Measurements from ENCODE around the gene NCF4. TPM values are rescaled to one million over a fixed set of nuclear protein-coding genes. Genes with fewer than 3 reads are reported as not detected.

Gene NCF4
- total RNA-seq, 2 experiments from 2014 or later, result 0.37 to 0.50 TPM

DNA sequence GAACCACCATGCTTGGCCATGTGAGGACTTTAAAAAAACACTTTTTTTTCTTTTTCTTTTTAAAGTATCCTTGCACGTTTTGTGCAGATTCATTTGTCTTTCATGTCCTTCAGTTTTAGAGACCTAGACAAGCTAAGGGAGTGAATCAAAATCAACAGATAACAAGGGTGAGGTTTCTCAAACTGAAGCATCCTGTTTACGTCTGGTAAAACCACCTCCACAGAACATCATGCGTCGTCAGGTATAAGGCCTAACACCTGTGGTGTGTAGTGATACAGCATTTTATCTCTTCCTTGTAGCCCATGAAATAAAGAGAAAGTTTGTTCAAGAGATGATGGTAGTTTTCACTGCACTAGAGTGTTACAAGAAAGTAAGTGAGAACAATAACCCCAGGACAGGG is 26.4 kb downstream of the NCF4 start:
- peaks cover 3% of the 10 kb centered on the region for H3K27me3 Mint-ChIP-seq (ENCODE audit: low read depth)
- H3K36me3 Mint-ChIP-seq (ENCODE audit: low read depth), result peaks cover 2% of the 10 kb centered on the region
- peaks cover 9% of the 10 kb centered on the region for H3K9me3 Mint-ChIP-seq
- H3K4me1 Mint-ChIP-seq (ENCODE audit: low read depth), result peaks cover 15% of the 10 kb centered on the region
- intact Hi-C loops (cut with micrococcal nuclease), result no loop called here
- no peak overlapping the region for H3K27ac Mint-ChIP-seq
- CTCF ChIA-PET, result interaction anchor here (0.6 to 0.8 kb wide), 2 partner anchors 16 to 427 kb away, joined by 3 read pairs; no protein-coding TSS in a partner anchor
- DNase-seq, result no peak
- no peak overlapping the region for H3K4me3 Mint-ChIP-seq

DNA sequence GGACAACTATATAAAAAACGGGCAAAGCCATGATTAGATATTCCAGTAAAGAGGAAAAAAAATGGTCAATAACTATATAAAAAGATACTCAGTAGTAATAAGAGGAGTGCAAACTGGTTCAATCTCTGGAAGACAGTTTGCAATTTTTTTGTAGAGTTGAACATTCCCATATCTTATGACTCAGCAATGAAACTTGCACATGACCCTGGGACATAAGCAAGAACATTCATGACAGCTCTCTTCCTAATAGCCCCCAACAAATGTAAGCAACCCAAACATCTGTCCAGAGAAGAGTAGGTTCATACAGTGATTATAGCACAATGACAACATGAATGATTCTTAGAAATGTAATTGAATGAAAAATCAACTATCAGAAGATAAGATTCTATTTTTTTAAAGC is 30.8 kb downstream of the NCF4 start:
- H3K27me3 Mint-ChIP-seq (ENCODE audit: low read depth), result no peaks in the 10 kb centered on the region
- H3K36me3 Mint-ChIP-seq (ENCODE audit: low read depth), result no peaks in the 10 kb centered on the region
- no peak overlapping the region for H3K27ac Mint-ChIP-seq
- H3K9me3 Mint-ChIP-seq, result peaks cover 4% of the 10 kb centered on the region
- no peaks in the 10 kb centered on the region for H3K4me1 Mint-ChIP-seq (ENCODE audit: low read depth)
- intact Hi-C loops (cut with micrococcal nuclease), result no loop called here
- CTCF ChIA-PET, result interaction anchor here (1.1 to 1.4 kb wide), 3 partner anchors 34 to 86 kb away, joined by 3 to 5 read pairs (median 3); no protein-coding TSS in a partner anchor
- DNase-seq, result no peak
- no peak overlapping the region for H3K4me3 Mint-ChIP-seq

DNA sequence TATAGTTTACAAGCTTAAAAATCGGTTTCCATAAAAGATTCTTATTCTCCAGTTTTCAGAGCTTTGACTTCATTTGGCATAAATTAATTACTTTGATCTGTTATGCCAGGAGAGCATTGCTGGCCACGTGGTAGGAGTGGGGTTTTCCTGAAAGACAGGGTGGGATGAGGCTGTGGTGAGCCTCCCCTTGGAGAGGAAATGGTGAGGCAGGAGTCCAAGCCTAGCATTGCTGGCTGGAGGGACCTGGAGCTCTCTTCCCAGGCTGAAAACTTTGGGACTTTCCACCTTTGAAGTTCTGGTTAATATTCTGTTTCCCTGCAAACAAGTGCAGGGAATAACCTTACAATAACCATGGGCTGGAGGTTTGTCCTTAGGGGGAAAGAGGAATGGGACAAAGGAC is 31.5 kb downstream of the NCF4 start:
- DNase-seq, result no peak
- intact Hi-C loops (cut with micrococcal nuclease), result no loop called here
- Mint-ChIP-seq H3K4me3 (no peak overlapping the region), H3K27ac (no peak overlapping the region), H3K9me3 (peaks cover 4% of the 10 kb centered on the region), H3K4me1 (ENCODE audit: low read depth) (no peaks in the 10 kb centered on the region), H3K27me3 (ENCODE audit: low read depth) (peaks cover 2% of the 10 kb centered on the region), H3K36me3 (ENCODE audit: low read depth) (no peaks in the 10 kb centered on the region)
- CTCF ChIA-PET, result interaction anchor here (1.1 to 1.4 kb wide), 3 partner anchors 35 to 85 kb away, joined by 3 to 5 read pairs (median 3); no protein-coding TSS in a partner anchor

DNA sequence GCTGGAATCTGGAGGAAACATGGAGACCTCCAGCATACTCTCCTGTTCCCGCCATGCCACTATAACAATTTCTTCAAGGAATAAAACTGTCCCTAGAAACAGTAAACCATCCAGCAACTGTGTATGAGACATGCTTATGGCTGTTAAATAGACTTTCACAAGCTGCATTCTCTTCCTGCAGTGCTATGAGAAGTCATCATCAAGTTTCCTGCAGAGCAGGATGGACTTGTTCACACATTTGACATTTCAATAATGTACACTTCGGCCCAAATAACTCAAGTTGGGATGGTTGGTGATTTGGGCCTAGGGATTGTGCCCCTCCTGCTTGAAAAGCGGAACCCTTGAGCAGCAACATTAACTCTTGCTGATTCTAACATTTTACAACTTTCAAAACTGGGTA is 32.5 kb downstream of the NCF4 start:
- no peaks in the 10 kb centered on the region for H3K4me1 Mint-ChIP-seq (ENCODE audit: low read depth)
- intact Hi-C loops (cut with micrococcal nuclease), result no loop called here
- no peak for DNase-seq
- H3K9me3 Mint-ChIP-seq, result peaks cover 4% of the 10 kb centered on the region
- peaks cover 2% of the 10 kb centered on the region for H3K27me3 Mint-ChIP-seq (ENCODE audit: low read depth)
- no peaks in the 10 kb centered on the region for H3K36me3 Mint-ChIP-seq (ENCODE audit: low read depth)
- CTCF ChIA-PET, result no interaction called here
- no peak overlapping the region for H3K4me3 Mint-ChIP-seq
- no peak overlapping the region for H3K27ac Mint-ChIP-seq

DNA sequence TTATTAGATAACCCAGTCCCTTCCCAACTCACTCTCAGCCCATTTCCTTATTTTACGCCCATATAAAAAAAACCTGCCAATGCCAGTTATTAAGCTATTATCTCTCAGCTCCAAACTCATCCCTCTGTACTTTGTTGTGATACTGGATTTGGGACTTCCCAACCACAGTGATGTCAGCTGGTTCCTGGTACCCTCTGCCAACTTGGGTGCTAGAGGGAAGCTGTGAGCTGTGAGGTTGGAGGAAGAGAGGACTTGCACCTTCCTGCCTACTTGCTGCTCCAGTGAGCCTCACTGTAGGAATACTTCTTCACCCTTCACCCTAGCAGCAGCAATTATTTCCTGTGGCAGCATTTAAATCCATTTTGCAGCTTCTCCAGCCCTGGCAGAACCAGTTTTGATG is 33.5 kb downstream of the NCF4 start:
- H3K27ac Mint-ChIP-seq, result no peak overlapping the region
- intact Hi-C loops (cut with micrococcal nuclease), result no loop called here
- no peaks in the 10 kb centered on the region for H3K4me1 Mint-ChIP-seq (ENCODE audit: low read depth)
- H3K36me3 Mint-ChIP-seq (ENCODE audit: low read depth), result no peaks in the 10 kb centered on the region
- H3K4me3 Mint-ChIP-seq, result no peak overlapping the region
- H3K9me3 Mint-ChIP-seq, result peaks cover 4% of the 10 kb centered on the region
- CTCF ChIA-PET, result no interaction called here
- H3K27me3 Mint-ChIP-seq (ENCODE audit: low read depth), result peaks cover 4% of the 10 kb centered on the region
- DNase-seq, result no peak

DNA sequence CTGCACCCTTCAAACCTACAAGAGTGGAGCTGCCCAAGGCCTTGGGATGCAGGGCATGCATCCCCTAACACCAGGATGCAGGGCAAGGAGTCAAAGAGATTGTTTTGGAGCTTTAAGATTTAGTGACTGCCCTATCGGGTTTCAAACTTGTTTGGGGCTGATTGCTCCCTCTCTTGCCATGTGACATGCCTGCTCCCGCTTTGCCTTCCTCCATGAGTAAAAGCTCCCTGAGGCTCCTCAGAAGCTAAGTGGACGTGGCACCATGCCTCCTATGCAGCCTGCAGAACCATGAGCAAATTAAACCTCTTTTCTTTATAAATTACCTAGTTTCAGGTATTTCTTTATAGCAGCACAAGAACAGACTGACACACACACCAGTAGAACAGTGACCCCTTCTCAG is 36.8 kb downstream of the NCF4 start:
- no peak overlapping the region for H3K4me3 Mint-ChIP-seq
- CTCF ChIA-PET, result interaction anchor here (1.4 kb wide), 1 partner anchor 41 kb away, joined by 6 read pairs; no protein-coding TSS in a partner anchor
- H3K27ac Mint-ChIP-seq, result no peak overlapping the region
- no peaks in the 10 kb centered on the region for H3K36me3 Mint-ChIP-seq (ENCODE audit: low read depth)
- H3K27me3 Mint-ChIP-seq (ENCODE audit: low read depth), result peaks cover 21% of the 10 kb centered on the region
- H3K4me1 Mint-ChIP-seq (ENCODE audit: low read depth), result no peaks in the 10 kb centered on the region
- no peak for DNase-seq
- H3K9me3 Mint-ChIP-seq, result peaks cover 4% of the 10 kb centered on the region
- intact Hi-C loops (cut with micrococcal nuclease), result no loop called here

DNA sequence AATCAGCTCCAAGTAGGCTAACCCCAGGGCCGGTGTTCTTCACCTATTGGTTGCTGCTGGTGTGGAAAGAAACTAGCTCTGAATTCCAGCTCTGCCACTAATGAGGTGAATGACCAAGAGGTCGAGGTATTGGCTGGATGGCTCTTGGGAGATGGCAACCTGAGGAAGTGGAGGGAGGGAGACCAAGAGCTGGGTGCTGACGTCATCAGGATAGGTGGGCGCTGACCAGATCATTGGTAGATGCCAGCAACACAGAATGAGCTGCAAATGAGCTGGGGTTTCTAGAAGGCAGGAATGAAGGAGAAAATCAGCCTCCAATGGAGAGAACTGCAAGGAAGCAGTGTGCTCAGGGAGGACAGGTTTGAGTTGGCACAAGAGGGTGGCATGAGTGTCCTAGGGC is 37.9 kb downstream of the NCF4 start:
- no peaks in the 10 kb centered on the region for H3K4me1 Mint-ChIP-seq (ENCODE audit: low read depth)
- peaks cover 26% of the 10 kb centered on the region for H3K27me3 Mint-ChIP-seq (ENCODE audit: low read depth)
- H3K4me3 Mint-ChIP-seq, result no peak overlapping the region
- intact Hi-C loops (cut with micrococcal nuclease), result no loop called here
- no peak overlapping the region for H3K27ac Mint-ChIP-seq
- CTCF ChIA-PET, result no interaction called here
- no peaks in the 10 kb centered on the region for H3K36me3 Mint-ChIP-seq (ENCODE audit: low read depth)
- H3K9me3 Mint-ChIP-seq, result peaks cover 4% of the 10 kb centered on the region
- DNase-seq, result no peak

DNA sequence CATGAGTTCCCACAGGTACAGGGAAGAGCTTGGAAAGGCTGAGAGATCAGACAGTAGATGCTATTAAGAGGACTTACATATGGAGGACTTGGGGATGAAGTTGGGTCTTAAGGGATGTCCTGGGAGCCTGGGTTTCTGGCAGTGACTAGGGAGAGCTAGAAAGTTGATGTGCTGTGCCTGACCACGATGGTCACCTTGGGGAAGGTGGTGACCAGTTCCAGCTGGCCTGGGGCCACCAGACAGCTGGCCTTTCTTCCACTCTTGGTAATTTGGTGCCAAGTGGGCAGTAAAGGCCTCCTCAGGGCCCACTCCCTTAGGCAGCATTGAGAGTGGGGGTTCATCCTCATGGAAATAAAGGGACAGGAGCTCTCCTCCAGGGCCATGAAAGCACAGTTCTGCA is 38.7 kb downstream of the NCF4 start:
- H3K36me3 Mint-ChIP-seq (ENCODE audit: low read depth), result no peaks in the 10 kb centered on the region
- peaks cover 30% of the 10 kb centered on the region for H3K27me3 Mint-ChIP-seq (ENCODE audit: low read depth)
- no peak overlapping the region for H3K27ac Mint-ChIP-seq
- DNase-seq, result no peak
- intact Hi-C loops (cut with micrococcal nuclease), result no loop called here
- peaks cover 4% of the 10 kb centered on the region for H3K9me3 Mint-ChIP-seq
- CTCF ChIA-PET, result no interaction called here
- no peaks in the 10 kb centered on the region for H3K4me1 Mint-ChIP-seq (ENCODE audit: low read depth)
- no peak overlapping the region for H3K4me3 Mint-ChIP-seq

DNA sequence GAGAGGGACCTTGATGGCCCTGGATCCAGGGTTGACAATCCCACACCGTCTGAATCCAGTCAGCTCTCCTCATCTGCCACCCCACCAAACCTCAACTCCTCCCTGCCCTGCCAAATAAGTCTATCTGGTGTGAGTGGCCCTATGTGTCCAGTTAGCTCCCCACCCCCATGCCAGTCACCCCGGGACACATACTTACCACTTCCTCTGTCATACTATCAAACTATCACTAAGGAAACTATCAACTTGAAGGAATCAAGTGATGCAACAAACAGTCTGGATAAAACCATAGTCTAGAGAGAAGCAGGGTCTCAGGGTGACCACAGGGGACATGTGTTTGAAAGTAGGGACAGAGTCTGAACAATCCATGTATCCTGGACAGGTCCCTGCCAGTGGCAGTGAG is 39.4 kb downstream of the NCF4 start:
- DNase-seq, result no peak
- Mint-ChIP-seq H3K4me3 (no peak overlapping the region), H3K27me3 (ENCODE audit: low read depth) (peaks cover 33% of the 10 kb centered on the region), H3K27ac (no peak overlapping the region), H3K9me3 (peaks cover under 1% of the 10 kb centered on the region), H3K4me1 (ENCODE audit: low read depth) (no peaks in the 10 kb centered on the region), H3K36me3 (ENCODE audit: low read depth) (no peaks in the 10 kb centered on the region)
- intact Hi-C loops (cut with micrococcal nuclease), result no loop called here
- CTCF ChIA-PET, result no interaction called here

DNA sequence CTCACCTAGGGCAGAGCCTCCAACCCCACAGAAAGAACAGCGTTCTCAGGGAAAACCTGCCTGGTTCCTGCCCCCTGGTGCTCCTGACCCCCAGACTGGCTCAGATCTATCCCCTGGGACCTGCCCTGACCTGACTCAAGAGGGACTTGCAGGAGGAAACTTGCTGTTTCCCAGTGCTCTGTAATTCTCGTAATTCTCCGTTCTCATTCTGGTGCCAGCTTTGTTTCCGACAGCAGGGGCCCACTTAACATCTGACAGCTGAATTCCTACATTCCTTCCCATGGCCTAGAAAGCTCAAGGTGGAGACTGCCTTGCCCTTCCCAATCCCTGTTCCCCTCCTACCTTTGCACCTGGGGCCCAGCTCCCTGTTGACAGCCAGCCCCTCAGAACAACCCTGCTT is 40.1 kb downstream of the NCF4 start:
- Mint-ChIP-seq H3K4me1 (ENCODE audit: low read depth) (no peaks in the 10 kb centered on the region), H3K4me3 (no peak overlapping the region), H3K36me3 (ENCODE audit: low read depth) (no peaks in the 10 kb centered on the region), H3K27me3 (ENCODE audit: low read depth) (peaks cover 33% of the 10 kb centered on the region), H3K27ac (no peak overlapping the region), H3K9me3 (no peaks in the 10 kb centered on the region)
- CTCF ChIA-PET, result no interaction called here
- intact Hi-C loops (cut with micrococcal nuclease), result no loop called here
- DNase-seq, result no peak

DNA sequence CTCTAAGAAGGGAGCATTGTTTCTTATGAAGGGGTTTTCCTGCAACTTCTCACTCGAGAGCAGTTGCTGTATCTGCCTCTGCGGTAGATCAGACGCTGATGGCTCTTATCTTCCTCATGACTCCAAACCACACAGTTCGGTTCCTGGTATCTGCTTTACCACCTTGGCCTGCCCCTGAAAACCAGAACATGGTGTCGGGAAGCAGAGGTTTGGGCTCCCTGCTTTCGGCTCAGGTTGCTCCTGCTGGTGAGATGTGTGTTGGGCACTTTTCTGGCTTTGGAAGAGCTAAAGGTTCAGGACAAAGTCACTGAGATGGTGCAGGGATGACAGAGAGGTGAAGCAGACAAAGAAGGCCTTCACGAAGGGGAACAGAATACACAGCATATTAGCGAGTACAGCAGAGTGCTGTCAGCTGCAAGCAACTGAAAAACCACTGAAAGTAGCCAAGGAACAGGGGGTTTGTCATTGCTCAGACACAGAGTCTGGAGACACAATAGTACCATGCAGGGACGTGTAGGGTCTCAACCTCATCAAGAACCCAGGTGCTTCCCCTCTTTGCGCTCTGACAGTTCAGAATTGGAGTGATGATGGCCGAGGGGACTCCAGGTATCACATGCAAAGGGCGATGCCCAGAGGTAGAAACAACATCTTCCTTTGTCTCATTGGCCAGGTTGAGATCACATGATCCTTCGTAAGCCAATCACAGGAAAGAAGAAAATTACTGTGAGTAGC is 40.8 kb downstream of the NCF4 start:
- CTCF ChIA-PET, result no interaction called here
- intact Hi-C loops (cut with micrococcal nuclease), result no loop called here

DNA sequence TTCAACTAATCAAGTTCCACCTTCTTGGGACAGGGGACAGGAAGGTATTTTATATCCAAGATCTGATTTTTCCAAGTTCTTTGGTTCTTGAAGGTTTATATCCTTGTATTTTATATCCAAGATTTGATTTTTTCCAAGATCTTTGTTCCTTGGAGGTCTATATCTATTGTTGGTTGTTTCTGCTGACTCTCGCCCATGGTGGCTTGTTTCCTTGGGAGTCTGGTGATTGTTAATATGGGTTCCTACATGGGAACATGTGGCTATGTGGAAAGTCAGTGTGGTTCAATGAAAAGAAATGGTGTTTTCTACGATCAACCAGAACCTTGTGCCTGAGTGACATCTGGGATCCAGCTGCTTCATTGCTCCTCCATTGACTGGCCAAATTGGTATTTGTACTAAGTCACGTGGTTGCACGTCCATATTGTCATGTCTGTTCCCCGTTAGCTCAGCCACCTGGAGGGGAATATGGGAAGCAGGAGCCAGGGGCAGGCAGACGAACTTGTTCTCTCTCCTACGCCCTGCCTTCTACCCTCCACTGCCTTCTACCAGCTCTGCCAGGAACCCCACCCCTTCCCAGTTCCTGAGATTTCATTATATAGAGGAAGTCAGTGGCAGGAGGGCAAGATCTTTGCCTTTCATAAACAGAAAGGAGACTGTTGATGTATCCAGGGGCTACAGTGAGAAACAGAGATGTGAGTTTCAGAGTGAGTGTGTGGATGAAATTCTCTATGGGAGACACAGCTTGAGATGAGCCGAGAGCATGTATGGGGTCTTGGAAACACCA is 41.5 kb downstream of the NCF4 start:
- no peaks in the 10 kb centered on the region for H3K4me1 Mint-ChIP-seq (ENCODE audit: low read depth)
- no peak for DNase-seq
- H3K36me3 Mint-ChIP-seq (ENCODE audit: low read depth), result no peaks in the 10 kb centered on the region
- H3K9me3 Mint-ChIP-seq, result no peaks in the 10 kb centered on the region
- H3K27me3 Mint-ChIP-seq (ENCODE audit: low read depth), result peaks cover 33% of the 10 kb centered on the region
- CTCF ChIA-PET, result no interaction called here
- H3K27ac Mint-ChIP-seq, result no peak overlapping the region
- H3K4me3 Mint-ChIP-seq, result no peak overlapping the region
- intact Hi-C loops (cut with micrococcal nuclease), result no loop called here

More for the DNA sequence above, 40.8 kb downstream of the NCF4 start:
- no peak overlapping the region for H3K4me3 Mint-ChIP-seq
- H3K27me3 Mint-ChIP-seq (ENCODE audit: low read depth), result peaks cover 36% of the 10 kb centered on the region
- DNase-seq, result no peak
- no peaks in the 10 kb centered on the region for H3K4me1 Mint-ChIP-seq (ENCODE audit: low read depth)
- no peak overlapping the region for H3K27ac Mint-ChIP-seq
- no peaks in the 10 kb centered on the region for H3K36me3 Mint-ChIP-seq (ENCODE audit: low read depth)
- no peaks in the 10 kb centered on the region for H3K9me3 Mint-ChIP-seq
